Body of pancreas (tissue), 4 donors: Measurements from ENCODE around the gene LRPPRC.

Source experiments
- CTCF ChIP-seq, 7 experiments: fragments of 450-650 bp in 4 of 7; fragments of 200-600 bp in 3 of 7; sonication (generic) in 3 of 7; IDR thresholded peaks; one replicate each; pipeline ENCODE4 v1.5.1; 2016 to 2019; ENCODE audit warnings: antibody characterized with exemption in 7 of 7
- POLR2A ChIP-seq, 3 donors: fragments of 450-650 bp; IDR thresholded peaks; one replicate each; pipeline ENCODE4 v1.6.1; 2016; ENCODE audit warnings: antibody characterized with exemption in 3 of 3, mild to moderate bottlenecking in 2 of 3

DNA sequence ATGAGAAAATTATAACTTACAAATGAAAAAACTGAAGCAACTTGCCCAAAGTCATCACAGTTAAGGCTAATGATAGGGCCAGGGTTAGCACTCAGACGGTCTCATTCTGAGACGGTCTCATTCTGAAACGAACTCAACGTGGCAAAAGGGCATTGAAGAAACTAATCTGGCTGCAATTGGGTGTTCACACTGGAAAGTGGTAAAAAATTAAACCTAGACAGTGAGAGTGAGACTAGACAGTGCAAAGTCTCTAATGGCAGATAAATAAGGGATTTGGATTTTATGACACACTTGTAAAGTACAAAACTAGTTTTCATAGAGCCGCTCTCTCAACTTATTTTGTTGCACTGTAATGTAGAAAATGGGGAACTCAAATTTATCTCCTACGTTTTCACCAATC lies 9.2 kb downstream of the LRPPRC start:
- TF ChIP-seq CTCF (IDR thresholded peaks at IDR 0.05) = no peak
- TF ChIP-seq POLR2A (IDR thresholded peaks at IDR 0.05) = no peak
